H1 (cell line): Measurements from ENCODE around the gene MTARC2.

Experiments used
- CHD7 ChIP-seq: fragments of 300-600 bp; sonication (generic); IDR thresholded peaks from 2 replicates; pipeline ENCODE4 v1.7.1; 2012; ENCODE audit warnings: low read length, moderate library complexity, mild to moderate bottlenecking, inconsistent platforms; ENCODE audit not compliant: insufficient replicate concordance
- EZH2 ChIP-seq: fragments of 200-600 bp; sonication (generic); IDR thresholded peaks from 2 replicates; pipeline ENCODE4 v1.7.1; 2012; ENCODE audit warnings: low read depth, mild to moderate bottlenecking, moderate library complexity, low read length, inconsistent platforms; ENCODE audit not compliant: severe bottlenecking
- GABPA ChIP-seq: IDR thresholded peaks from 2 replicates; pipeline ENCODE4 v1.6.1; 2011; ENCODE audit warnings: mild to moderate bottlenecking, low read length, moderate library complexity, borderline replicate concordance; ENCODE audit not compliant: insufficient read depth
- POLR2AphosphoS5 ChIP-seq: IDR thresholded peaks from 2 replicates; pipeline ENCODE4 v1.6.1; 2011; ENCODE audit warnings: low read depth, low read length
- TF ChIP-seq, protein P1 (sequence below), 3 experiments: IDR thresholded peaks; 1 replicate in 2 of 3; 2 replicates in 1 of 3; pipeline versions ENCODE4 v1.5.1 to v1.6.1; 2011; ENCODE audit warnings: low read length in 3 of 3, mild to moderate bottlenecking in 3 of 3, inconsistent platforms in 2 of 3, low read depth in 1 of 3, moderate library complexity in 1 of 3; ENCODE audit not compliant: insufficient read depth in 1 of 3; ENCODE audit errors: control extremely low read depth in 1 of 3

DNA sequence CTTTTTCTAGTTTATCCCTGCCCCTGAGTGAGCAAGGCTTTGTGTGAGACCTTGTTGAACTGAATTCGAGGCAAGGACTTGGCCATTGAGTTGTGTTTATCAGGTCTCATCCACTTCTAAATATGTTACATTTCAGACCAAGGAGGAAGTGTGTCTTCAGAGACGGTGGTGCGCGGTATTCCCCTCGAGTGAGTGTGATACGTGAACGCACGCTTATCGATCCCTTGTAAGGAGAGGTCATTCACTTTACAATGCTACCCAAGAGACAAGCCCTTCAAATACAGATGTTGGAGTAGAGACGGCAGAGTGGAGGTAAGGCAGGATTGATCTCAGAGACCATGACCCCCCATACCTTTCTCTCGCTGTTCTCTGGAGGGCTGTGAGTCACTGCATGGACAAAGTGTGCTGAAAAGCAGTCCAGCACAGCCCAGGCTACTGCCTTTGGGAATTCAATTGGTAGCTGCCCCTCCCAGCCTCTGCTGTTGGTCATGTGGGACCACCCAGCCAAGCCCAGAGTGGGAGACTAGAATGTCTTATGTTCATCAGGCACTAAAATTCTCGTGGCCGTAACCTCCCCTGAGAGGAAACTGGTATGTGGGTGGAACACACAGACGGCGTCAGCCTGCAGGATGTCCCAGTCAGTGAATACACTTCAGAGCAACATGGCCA is 22.3 kb downstream of the MTARC2 start:
- TF ChIP-seq, protein P1, sequence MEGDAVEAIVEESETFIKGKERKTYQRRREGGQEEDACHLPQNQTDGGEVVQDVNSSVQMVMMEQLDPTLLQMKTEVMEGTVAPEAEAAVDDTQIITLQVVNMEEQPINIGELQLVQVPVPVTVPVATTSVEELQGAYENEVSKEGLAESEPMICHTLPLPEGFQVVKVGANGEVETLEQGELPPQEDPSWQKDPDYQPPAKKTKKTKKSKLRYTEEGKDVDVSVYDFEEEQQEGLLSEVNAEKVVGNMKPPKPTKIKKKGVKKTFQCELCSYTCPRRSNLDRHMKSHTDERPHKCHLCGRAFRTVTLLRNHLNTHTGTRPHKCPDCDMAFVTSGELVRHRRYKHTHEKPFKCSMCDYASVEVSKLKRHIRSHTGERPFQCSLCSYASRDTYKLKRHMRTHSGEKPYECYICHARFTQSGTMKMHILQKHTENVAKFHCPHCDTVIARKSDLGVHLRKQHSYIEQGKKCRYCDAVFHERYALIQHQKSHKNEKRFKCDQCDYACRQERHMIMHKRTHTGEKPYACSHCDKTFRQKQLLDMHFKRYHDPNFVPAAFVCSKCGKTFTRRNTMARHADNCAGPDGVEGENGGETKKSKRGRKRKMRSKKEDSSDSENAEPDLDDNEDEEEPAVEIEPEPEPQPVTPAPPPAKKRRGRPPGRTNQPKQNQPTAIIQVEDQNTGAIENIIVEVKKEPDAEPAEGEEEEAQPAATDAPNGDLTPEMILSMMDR (IDR thresholded peaks at IDR 0.05; ENCODE audit: control extremely low read depth in 1 of 3, insufficient read depth in 1 of 3, low read depth in 1 of 3, low read length in 3 of 3): no peak
- TF ChIP-seq EZH2 (no peak), CHD7 (no peak), POLR2AphosphoS5 (no peak), GABPA (no peak)
